ENCODE results near the gene RABGAP1L. TPM values are rescaled to one million over a fixed set of nuclear protein-coding genes. Genes with fewer than 3 reads are reported as not detected.
"Not testable (repeated sequence)": the region's sequence is repeated elsewhere in the genome, so short reads cannot be mapped to it uniquely, and the experiment has no call there.

The RABGAP1L gene
- polyA plus RNA-seq, 1 donor, result 51.9 TPM

DNA sequence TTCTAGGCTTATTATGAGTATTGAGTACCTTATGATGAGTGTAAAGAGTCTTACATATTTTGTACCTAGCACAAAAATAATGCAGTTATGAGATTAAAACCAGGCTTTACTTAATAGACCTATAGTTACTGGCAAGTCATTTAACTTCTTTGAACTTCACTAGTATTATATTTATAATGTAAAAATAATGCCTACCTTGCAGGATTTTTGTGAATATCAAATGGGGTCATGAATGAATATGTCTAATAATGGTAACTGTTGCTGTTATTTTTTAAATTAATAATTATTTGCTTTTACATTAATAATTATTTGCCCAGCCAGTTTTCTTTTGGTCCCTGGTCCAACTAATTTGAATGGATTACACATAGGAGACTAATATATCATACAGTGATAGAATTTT is 530.9 kb downstream of the RABGAP1L start:
- Histone ChIP-seq H3K27me3 (ENCODE audit: control insufficient read depth, insufficient read depth, low read length) (no peaks in the 10 kb centered on the region), H3K4me1 (ENCODE audit: control insufficient read depth, insufficient read depth, low read length) (peaks cover 9% of the 10 kb centered on the region), H3K27ac (ENCODE audit: low read length) (peak overlapping the region; percentile 45), H3K36me3 (ENCODE audit: control insufficient read depth, insufficient read depth, low read length) (no peaks in the 10 kb centered on the region), H3K9me3 (ENCODE audit: control insufficient read depth, low read depth, low read length) (no peaks in the 10 kb centered on the region), H3K4me3 (ENCODE audit: low read length) (no peak overlapping the region)
- no peak for DNase-seq

DNA sequence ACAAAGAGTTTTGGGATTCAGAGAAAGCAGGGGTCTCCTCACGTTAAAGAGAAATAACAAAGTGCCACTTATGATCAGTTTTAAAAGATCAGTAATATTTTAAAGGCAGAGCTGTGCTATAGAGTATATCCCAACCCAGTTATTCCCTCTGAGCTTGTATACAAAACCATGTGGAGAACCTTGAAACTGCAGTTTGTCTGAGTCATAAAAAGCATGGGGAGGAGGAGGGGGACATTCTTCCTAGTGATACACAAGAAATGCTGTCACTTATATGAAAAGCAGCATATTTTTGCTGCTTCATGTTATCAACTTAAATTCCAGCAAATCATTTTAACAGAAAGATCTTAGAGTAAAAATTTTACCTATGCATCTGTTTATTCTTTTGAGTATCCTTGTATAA is 533.0 kb downstream of the RABGAP1L start:
- H3K4me3 ChIP-seq (ENCODE audit: low read length), result no peak overlapping the region

DNA sequence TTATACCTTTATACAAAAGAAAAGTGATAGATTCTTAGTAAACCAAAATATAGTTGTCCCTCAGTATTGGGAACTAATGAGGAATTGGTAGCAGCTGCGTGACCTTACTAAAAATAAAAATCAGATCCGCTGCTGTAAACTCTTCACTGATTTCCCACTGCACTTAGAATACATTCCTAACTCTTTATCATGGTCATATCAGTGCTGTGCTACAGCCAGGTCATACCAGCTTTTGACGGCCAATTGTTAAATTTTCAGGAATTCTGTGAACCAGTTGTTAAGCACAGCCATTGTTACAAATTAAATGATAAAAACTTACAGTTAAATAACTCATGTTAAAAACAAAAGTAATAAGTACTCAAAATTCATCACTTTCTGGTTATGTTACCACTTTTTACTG is 533.8 kb downstream of the RABGAP1L start:
- 61% methylated on average over 2 of the region's 3 CpGs for WGBS (ENCODE audit: insufficient coverage, low lambda C conversion rate)
- Histone ChIP-seq H3K27me3 (ENCODE audit: control insufficient read depth, insufficient read depth, low read length) (no peaks in the 10 kb centered on the region), H3K36me3 (ENCODE audit: control insufficient read depth, insufficient read depth, low read length) (no peaks in the 10 kb centered on the region), H3K9me3 (ENCODE audit: control insufficient read depth, low read depth, low read length) (no peaks in the 10 kb centered on the region), H3K27ac (ENCODE audit: low read length) (no peak overlapping the region), H3K4me3 (ENCODE audit: low read length) (no peak overlapping the region), H3K4me1 (ENCODE audit: control insufficient read depth, insufficient read depth, low read length) (peaks cover 17% of the 10 kb centered on the region)
- DNase-seq, result no peak

More for the DNA sequence above, 533.0 kb downstream of the RABGAP1L start:
- Histone ChIP-seq H3K27ac (ENCODE audit: low read length) (no peak overlapping the region), H3K9me3 (ENCODE audit: control insufficient read depth, low read depth, low read length) (no peaks in the 10 kb centered on the region), H3K27me3 (ENCODE audit: control insufficient read depth, insufficient read depth, low read length) (no peaks in the 10 kb centered on the region), H3K36me3 (ENCODE audit: control insufficient read depth, insufficient read depth, low read length) (no peaks in the 10 kb centered on the region), H3K4me1 (ENCODE audit: control insufficient read depth, insufficient read depth, low read length) (peaks cover 17% of the 10 kb centered on the region)
- DNase-seq, result peak in 1 of 2 donors; percentile 22
- no CpG with 5 or more reads among the region's 1 CpG for WGBS (ENCODE audit: insufficient coverage, low lambda C conversion rate)

DNA sequence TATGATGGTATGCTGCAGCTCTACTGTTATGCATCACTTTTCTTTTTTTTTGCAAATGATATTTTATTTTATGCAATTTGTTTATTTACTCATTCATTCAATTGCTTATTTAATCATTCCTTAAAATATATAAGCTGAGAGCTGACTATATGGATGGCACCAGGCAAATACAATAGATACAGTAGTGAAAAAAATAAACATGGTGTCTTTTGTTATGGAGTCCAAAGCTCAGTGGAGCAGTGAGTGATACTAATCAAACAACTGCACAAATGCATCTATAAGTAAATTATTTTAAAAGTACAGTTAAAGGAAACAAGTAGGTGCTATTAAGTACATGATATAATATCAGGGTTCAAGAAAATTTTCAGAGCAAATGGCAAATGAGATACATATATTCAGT is 534.2 kb downstream of the RABGAP1L start:
- H3K4me1 ChIP-seq (ENCODE audit: control insufficient read depth, insufficient read depth, low read length), result peaks cover 17% of the 10 kb centered on the region
- H3K9me3 ChIP-seq (ENCODE audit: control insufficient read depth, low read depth, low read length); H3K27ac ChIP-seq (ENCODE audit: low read length); H3K4me3 ChIP-seq (ENCODE audit: low read length); H3K36me3 ChIP-seq (ENCODE audit: control insufficient read depth, insufficient read depth, low read length); DNase-seq; H3K27me3 ChIP-seq (ENCODE audit: control insufficient read depth, insufficient read depth, low read length): not testable (repeated sequence)

DNA sequence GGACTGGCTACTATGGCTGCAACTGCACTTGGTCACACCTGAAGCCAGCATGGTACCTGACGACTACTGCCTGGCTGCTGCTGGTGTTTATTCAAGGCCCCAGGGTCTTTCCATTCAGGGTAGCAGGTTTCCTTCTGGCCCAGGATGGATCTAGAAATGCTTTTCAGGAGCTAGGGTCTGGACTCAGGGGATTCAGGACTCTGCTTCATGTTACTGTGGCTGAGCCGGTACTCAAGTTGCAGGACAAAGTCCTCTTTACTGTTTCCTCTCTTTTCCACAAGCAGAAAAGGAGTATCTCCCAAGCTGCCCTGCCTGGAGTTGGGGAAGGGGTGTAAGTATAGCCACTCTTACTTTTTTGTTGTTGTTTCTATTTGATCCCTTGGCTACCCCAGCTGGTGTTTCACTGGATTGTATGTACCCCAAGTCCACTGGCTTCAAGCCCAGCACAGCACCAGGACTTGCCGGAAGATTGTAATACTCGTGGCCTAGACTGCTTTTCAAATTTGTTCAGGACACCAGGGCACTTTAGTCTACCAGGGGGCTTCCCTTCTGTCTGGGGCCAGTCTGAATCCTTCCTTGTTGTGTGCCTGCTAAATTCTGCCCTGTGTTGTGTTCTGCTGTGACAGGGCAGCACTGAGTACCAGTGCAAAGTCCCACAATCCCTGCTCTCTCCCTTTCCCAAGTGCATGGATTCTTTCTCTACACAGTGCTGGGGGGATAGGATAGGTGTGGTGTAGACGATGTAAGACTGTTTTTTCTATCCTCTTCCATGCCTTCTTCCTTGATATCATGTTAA is 536.9 kb downstream of the RABGAP1L start:
- DNase-seq, result peak; percentile 5 to 40
- H3K4me1 ChIP-seq (ENCODE audit: control insufficient read depth, insufficient read depth, low read length), result peaks cover 8% of the 10 kb centered on the region
- no peak overlapping the region for H3K4me3 ChIP-seq (ENCODE audit: low read length)
- peak overlapping the region; percentile 17 for H3K27ac ChIP-seq (ENCODE audit: low read length)
- H3K36me3 ChIP-seq (ENCODE audit: control insufficient read depth, insufficient read depth, low read length), result no peaks in the 10 kb centered on the region
- H3K9me3 ChIP-seq (ENCODE audit: control insufficient read depth, low read depth, low read length), result no peaks in the 10 kb centered on the region
- no peaks in the 10 kb centered on the region for H3K27me3 ChIP-seq (ENCODE audit: control insufficient read depth, insufficient read depth, low read length)
- WGBS (ENCODE audit: insufficient coverage, low lambda C conversion rate), result no CpG with 5 or more reads among the region's 5 CpGs

DNA sequence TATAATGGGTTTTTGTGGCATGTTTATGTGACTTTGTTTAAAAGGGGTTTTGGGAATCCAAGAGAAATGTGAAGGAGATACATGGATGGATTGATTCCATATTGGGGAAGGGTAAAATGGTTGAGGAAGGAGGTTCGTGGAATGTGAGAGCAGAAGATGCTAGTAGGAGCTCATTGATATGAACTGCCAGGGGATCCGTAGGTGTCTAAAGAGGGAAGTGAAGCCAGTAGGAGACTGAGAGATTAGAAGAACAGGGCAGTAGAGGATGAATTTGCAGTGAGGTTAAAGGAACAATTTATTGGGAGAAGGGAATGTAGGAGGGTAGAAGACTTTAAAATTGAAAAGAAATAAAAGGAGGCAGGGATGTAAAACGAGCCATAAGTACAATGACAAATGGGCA is 541.0 kb downstream of the RABGAP1L start:
- Histone ChIP-seq H3K27ac (ENCODE audit: low read length) (no peak overlapping the region), H3K36me3 (ENCODE audit: control insufficient read depth, insufficient read depth, low read length) (no peaks in the 10 kb centered on the region), H3K27me3 (ENCODE audit: control insufficient read depth, insufficient read depth, low read length) (no peaks in the 10 kb centered on the region), H3K4me3 (ENCODE audit: low read length) (no peak overlapping the region), H3K4me1 (ENCODE audit: control insufficient read depth, insufficient read depth, low read length) (peaks cover 8% of the 10 kb centered on the region), H3K9me3 (ENCODE audit: control insufficient read depth, low read depth, low read length) (no peaks in the 10 kb centered on the region)
- no peak for DNase-seq
- WGBS (ENCODE audit: insufficient coverage, low lambda C conversion rate), result 92% methylated on average over 3 of the region's 3 CpGs

DNA sequence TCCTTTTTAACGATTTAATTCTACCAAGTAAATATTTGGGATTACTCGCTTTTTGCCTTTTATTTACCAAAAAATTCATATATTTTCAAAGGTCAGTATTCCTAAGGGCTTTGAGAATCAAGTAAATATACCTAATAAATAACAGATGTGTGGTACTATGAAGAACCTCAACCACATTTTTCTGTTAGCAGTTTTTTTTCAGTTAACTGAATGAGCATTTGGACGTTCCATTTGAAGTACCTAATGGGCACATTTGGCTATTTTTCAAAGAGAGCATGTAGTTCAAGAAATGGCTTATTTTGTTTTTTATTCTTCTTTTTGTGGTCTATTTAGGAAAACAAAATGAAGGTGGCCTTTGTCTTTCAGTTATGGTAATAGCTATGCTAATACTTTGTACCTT is 541.5 kb downstream of the RABGAP1L start:
- Histone ChIP-seq H3K27me3 (ENCODE audit: control insufficient read depth, insufficient read depth, low read length) (no peaks in the 10 kb centered on the region), H3K9me3 (ENCODE audit: control insufficient read depth, low read depth, low read length) (no peaks in the 10 kb centered on the region), H3K27ac (ENCODE audit: low read length) (no peak overlapping the region), H3K4me1 (ENCODE audit: control insufficient read depth, insufficient read depth, low read length) (peaks cover 7% of the 10 kb centered on the region), H3K36me3 (ENCODE audit: control insufficient read depth, insufficient read depth, low read length) (no peaks in the 10 kb centered on the region), H3K4me3 (ENCODE audit: low read length) (no peak overlapping the region)
- no CpG with 5 or more reads among the region's 3 CpGs for WGBS (ENCODE audit: insufficient coverage, low lambda C conversion rate)
- no peak for DNase-seq

DNA sequence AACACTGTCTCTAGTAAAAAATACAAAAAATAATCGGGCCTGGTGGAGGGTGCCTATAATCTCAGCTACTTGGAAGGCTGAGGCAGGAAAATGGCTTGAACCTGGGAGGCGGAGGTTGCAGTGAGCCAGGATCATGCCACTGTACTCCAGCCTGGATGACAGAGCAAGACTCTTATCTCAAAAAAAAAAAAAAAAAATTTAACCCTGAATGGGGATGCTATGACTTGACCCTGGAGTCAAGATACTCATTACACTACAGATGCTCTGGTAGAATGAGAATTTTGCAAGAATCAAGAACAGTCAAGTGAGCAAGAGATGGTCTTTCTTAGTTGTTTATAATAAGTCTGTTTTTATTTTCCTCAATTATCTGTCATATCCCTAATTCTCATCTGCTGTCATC is 542.2 kb downstream of the RABGAP1L start:
- Histone ChIP-seq H3K9me3 (ENCODE audit: control insufficient read depth, low read depth, low read length) (no peaks in the 10 kb centered on the region), H3K27ac (ENCODE audit: low read length) (no peak overlapping the region), H3K4me3 (ENCODE audit: low read length) (no peak overlapping the region), H3K27me3 (ENCODE audit: control insufficient read depth, insufficient read depth, low read length) (no peaks in the 10 kb centered on the region), H3K4me1 (ENCODE audit: control insufficient read depth, insufficient read depth, low read length) (no peaks in the 10 kb centered on the region), H3K36me3 (ENCODE audit: control insufficient read depth, insufficient read depth, low read length) (no peaks in the 10 kb centered on the region)
- no CpG with 5 or more reads among the region's 2 CpGs for WGBS (ENCODE audit: insufficient coverage, low lambda C conversion rate)
- no peak for DNase-seq

DNA sequence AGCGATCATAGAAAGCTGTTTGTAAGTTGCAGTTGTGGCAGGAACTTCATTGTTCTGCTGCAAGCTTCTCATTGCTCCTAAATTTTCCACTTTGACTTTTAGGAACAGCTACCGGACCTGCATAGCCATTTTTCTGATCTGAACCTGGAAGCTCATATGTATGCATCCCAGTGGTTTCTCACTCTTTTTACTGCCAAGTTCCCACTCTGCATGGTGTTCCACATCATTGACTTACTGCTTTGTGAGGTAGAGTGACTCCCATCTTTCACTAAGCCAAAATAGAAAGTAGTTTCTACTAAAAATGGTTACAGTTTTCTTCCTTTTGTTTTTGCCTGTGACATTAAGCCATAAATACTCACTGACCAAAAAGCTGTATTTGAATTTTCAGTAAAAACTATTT is 542.7 kb downstream of the RABGAP1L start:
- no peaks in the 10 kb centered on the region for H3K36me3 ChIP-seq (ENCODE audit: control insufficient read depth, insufficient read depth, low read length)
- H3K27me3 ChIP-seq (ENCODE audit: control insufficient read depth, insufficient read depth, low read length), result no peaks in the 10 kb centered on the region
- no peak overlapping the region for H3K27ac ChIP-seq (ENCODE audit: low read length)
- no peaks in the 10 kb centered on the region for H3K9me3 ChIP-seq (ENCODE audit: control insufficient read depth, low read depth, low read length)
- 80% methylated on average over 1 of the region's 2 CpGs for WGBS (ENCODE audit: insufficient coverage, low lambda C conversion rate)
- H3K4me1 ChIP-seq (ENCODE audit: control insufficient read depth, insufficient read depth, low read length), result no peaks in the 10 kb centered on the region
- no peak for DNase-seq
- H3K4me3 ChIP-seq (ENCODE audit: low read length), result no peak overlapping the region

DNA sequence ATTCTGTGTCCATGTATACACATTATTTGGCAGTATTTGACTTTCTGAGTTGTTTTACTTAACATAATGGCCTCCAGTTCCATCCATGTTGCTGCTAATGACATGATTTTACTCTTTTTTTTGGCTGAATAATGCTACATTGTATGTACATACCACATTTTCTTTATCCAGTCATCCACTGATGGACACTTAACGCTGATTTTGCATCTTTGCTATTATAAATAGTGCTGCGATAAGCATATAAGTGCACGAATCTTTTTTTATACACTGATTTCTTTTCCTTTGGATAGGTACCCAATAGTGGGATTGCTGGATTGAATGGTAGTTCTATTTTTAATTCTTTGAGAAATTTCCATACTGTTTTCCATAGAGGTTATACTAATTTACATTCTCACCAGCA is 544.0 kb downstream of the RABGAP1L start:
- WGBS (ENCODE audit: insufficient coverage, low lambda C conversion rate), result 100% methylated on average over 3 of the region's 3 CpGs
- no peak for DNase-seq
- no peaks in the 10 kb centered on the region for H3K36me3 ChIP-seq (ENCODE audit: control insufficient read depth, insufficient read depth, low read length)
- no peak overlapping the region for H3K27ac ChIP-seq (ENCODE audit: low read length)
- H3K9me3 ChIP-seq (ENCODE audit: control insufficient read depth, low read depth, low read length), result no peaks in the 10 kb centered on the region
- H3K4me3 ChIP-seq (ENCODE audit: low read length), result no peak overlapping the region
- no peaks in the 10 kb centered on the region for H3K4me1 ChIP-seq (ENCODE audit: control insufficient read depth, insufficient read depth, low read length)
- H3K27me3 ChIP-seq (ENCODE audit: control insufficient read depth, insufficient read depth, low read length), result no peaks in the 10 kb centered on the region

DNA sequence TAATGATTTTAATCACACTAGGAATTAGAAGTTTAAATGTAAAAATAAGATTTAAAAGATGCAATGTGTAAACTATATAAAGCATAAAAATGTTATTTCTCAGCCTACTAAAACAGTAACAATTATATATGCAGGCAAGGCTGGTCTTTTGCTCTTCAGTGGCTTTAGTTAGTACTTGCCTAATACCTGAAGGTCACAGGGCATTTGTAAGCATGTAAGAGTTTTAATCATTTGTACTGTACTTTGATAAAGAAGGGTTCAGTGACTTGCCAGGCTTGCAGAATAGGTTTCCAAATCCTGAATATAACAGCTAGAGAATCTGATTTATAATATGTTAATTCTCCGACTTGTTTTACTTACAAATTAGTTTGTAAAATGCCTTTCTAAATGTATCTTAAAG is 545.0 kb downstream of the RABGAP1L start:
- WGBS (ENCODE audit: insufficient coverage, low lambda C conversion rate), result 89% methylated on average over 1 of the region's 1 CpG
- no peaks in the 10 kb centered on the region for H3K27me3 ChIP-seq (ENCODE audit: control insufficient read depth, insufficient read depth, low read length)
- peak; percentile 15 to 49 for DNase-seq
- no peak overlapping the region for H3K4me3 ChIP-seq (ENCODE audit: low read length)
- H3K4me1 ChIP-seq (ENCODE audit: control insufficient read depth, insufficient read depth, low read length), result no peaks in the 10 kb centered on the region
- H3K9me3 ChIP-seq (ENCODE audit: control insufficient read depth, low read depth, low read length), result no peaks in the 10 kb centered on the region
- peaks cover 2% of the 10 kb centered on the region for H3K36me3 ChIP-seq (ENCODE audit: control insufficient read depth, insufficient read depth, low read length)
- H3K27ac ChIP-seq (ENCODE audit: low read length), result no peak overlapping the region

All from large intestine (tissue), 3 donors.